Sigmoid colon (tissue), 7 donors: ENCODE measurements around the gene POLR2B. TPM values are rescaled to one million over a fixed set of nuclear protein-coding genes. Genes with fewer than 3 reads are reported as not detected.

Source experiments
- DNase-seq: peaks from one replicate; pipeline ENCODE4 v3.0.0-alpha.2; 2019
- H3K27ac ChIP-seq, 4 donors: fragments of 200-600 bp; sonication (generic); one replicate each; pipeline ENCODE4 v1.5.1; 2016 to 2019; ENCODE audit warnings: mild to moderate bottlenecking in 1 of 4
- H3K27me3 ChIP-seq, 3 donors: fragments of 200-600 bp; sonication (generic); one replicate each; pipeline ENCODE4 v1.5.1; 2019; ENCODE audit warnings: mild to moderate bottlenecking in 1 of 3
- H3K36me3 ChIP-seq, 4 donors: fragments of 200-600 bp; sonication (generic); one replicate each; pipeline ENCODE4 v1.5.1; 2016 to 2019
- H3K4me1 ChIP-seq, 4 donors: fragments of 200-600 bp; sonication (generic); one replicate each; pipeline ENCODE4 v1.5.1; 2017 to 2019
- H3K4me3 ChIP-seq, 4 donors: fragments of 200-600 bp; sonication (generic); one replicate each; pipeline ENCODE4 v1.5.1; 2017 to 2019; ENCODE audit warnings: mild to moderate bottlenecking in 2 of 4, moderate library complexity in 1 of 4
- H3K9me3 ChIP-seq, 4 donors: fragments of 200-600 bp in 3 of 4; sonication (generic) in 3 of 4; one replicate each; pipeline versions ENCODE4 v1.5.1 to v1.6.1; 2013 to 2019
- EP300 ChIP-seq, 4 donors: sonication (generic); formaldehyde crosslinking; IDR thresholded peaks; one replicate each; pipeline ENCODE4 v1.6.1; 2017; ENCODE audit warnings: antibody characterized with exemption in 4 of 4
- POLR2A ChIP-seq, 2 donors: fragments of 450-650 bp; IDR thresholded peaks; one replicate each; pipeline ENCODE4 v1.6.1; 2016; ENCODE audit warnings: antibody characterized with exemption in 2 of 2, mild to moderate bottlenecking in 2 of 2, moderate library complexity in 2 of 2
- POLR2AphosphoS5 ChIP-seq, 4 donors: sonication (generic); formaldehyde crosslinking; IDR thresholded peaks; one replicate each; pipeline ENCODE4 v1.6.1; 2017; ENCODE audit warnings: antibody characterized with exemption in 4 of 4
- WGBS, 2 donors: extraction: QIAGEN DNeasy Blood & Tissue Kit; methylation state at CpG; one replicate each; pipeline ENCODE4 v1.1.7; 2013; 5-methylcytosine and 5-hydroxymethylcytosine counted together
- intact Hi-C: fragments of 100-400 bp; cut with DNase I; formaldehyde crosslinking; loops from one replicate; pipeline ENCODE4 v1.15.1; 2023
- polyA plus RNA-seq, 3 donors: library from polyadenylated mRNA; stranded (reverse); fragments of 200-250 nt; gene quantifications; one replicate each; pipeline ENCODE4 v1.2.3, GENCODE V29; 2013
- total RNA-seq, 4 donors: library from RNA; depleted of rRNA; stranded (reverse); fragments of >200 nt; gene quantifications; one replicate each; pipeline ENCODE4 v1.1.0, GENCODE V29; 2016
- TF ChIP-seq, protein P1 (sequence below), 4 experiments: fragments of 450-650 bp in 3 of 4; fragments of 200-600 bp in 1 of 4; IDR thresholded peaks; one replicate each; pipeline ENCODE4 v1.5.1; 2016 to 2019; ENCODE audit warnings: antibody characterized with exemption in 4 of 4, mild to moderate bottlenecking in 3 of 4, moderate library complexity in 2 of 4
- donor health status: healthy with polysubstance abuse.
- donor health status: Bipolar disorder and iron deficiency.
- donor health status: healthy.

POLR2B gene
- total and polyA plus RNA-seq, 7 donors: 21.6 to 87.8 (median 57.6) TPM

- Histone ChIP-seq H3K4me1 (no peaks in the 10 kb centered on the region), H3K4me3 (no peak overlapping the region), H3K36me3 (peaks cover 0 to 27% (median 0%) of the 10 kb centered on the region in 4 donors), H3K27me3 (no peaks in the 10 kb centered on the region), H3K27ac (no peak overlapping the region), H3K9me3 (no peaks in the 10 kb centered on the region)
- TF ChIP-seq EP300 (IDR thresholded peaks at IDR 0.05) (no peak), POLR2A (IDR thresholded peaks at IDR 0.05) (no peak), POLR2AphosphoS5 (IDR thresholded peaks at IDR 0.05) (no peak)
- TF ChIP-seq, protein P1, sequence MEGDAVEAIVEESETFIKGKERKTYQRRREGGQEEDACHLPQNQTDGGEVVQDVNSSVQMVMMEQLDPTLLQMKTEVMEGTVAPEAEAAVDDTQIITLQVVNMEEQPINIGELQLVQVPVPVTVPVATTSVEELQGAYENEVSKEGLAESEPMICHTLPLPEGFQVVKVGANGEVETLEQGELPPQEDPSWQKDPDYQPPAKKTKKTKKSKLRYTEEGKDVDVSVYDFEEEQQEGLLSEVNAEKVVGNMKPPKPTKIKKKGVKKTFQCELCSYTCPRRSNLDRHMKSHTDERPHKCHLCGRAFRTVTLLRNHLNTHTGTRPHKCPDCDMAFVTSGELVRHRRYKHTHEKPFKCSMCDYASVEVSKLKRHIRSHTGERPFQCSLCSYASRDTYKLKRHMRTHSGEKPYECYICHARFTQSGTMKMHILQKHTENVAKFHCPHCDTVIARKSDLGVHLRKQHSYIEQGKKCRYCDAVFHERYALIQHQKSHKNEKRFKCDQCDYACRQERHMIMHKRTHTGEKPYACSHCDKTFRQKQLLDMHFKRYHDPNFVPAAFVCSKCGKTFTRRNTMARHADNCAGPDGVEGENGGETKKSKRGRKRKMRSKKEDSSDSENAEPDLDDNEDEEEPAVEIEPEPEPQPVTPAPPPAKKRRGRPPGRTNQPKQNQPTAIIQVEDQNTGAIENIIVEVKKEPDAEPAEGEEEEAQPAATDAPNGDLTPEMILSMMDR (IDR thresholded peaks at IDR 0.05): no peak
- intact Hi-C loops: no loop called here
- no peak for DNase-seq
These were observed 37.7 kb upstream of the POLR2B start for GRCh38 chr4:56940971-56941370.

DNA sequence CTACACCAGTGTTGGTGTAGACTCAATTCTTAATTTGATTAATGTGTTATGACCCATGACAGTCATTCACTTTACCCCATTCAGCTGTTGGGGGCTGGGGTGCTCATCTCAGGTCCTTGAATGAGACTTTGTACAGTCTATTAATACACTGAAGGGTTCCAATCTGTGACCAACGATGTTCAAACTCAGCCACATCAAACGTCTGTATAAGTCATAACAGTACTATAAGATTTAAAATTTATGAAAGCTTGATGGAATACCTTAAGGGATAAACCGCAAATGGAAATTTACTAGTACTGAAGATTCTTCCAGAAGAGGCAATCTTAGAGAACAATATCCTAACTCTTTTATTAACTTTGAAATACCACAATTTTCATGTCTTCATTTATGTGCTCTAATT is 37.3 kb upstream of the POLR2B start:
- H3K4me1 ChIP-seq: no peaks in the 10 kb centered on the region
- H3K9me3 ChIP-seq: no peaks in the 10 kb centered on the region
- H3K36me3 ChIP-seq: peaks cover 0 to 27% (median 0%) of the 10 kb centered on the region in 4 donors
- WGBS, 2 donors: 76 to 77% methylated on average over 3 of the region's 3 CpGs
- no peak overlapping the region for H3K4me3 ChIP-seq
- intact Hi-C loops: no loop called here
- no peaks in the 10 kb centered on the region for H3K27me3 ChIP-seq
- no peak for TF ChIP-seq POLR2A (IDR thresholded peaks at IDR 0.05)
- DNase-seq: no peak
- no peak overlapping the region for H3K27ac ChIP-seq

- intact Hi-C loops: no loop called here
- Histone ChIP-seq H3K36me3 (no peaks in the 10 kb centered on the region), H3K4me1 (peaks cover 0 to 12% (median 9%) of the 10 kb centered on the region in 4 donors), H3K4me3 (no peak overlapping the region), H3K27ac (no peak overlapping the region), H3K27me3 (no peaks in the 10 kb centered on the region), H3K9me3 (no peaks in the 10 kb centered on the region)
- no peak for DNase-seq
- WGBS, 2 donors: 90 to 92% methylated on average over 9 of the region's 9 CpGs
- TF ChIP-seq POLR2A (IDR thresholded peaks at IDR 0.05): no peak
- TF ChIP-seq POLR2AphosphoS5 (IDR thresholded peaks at IDR 0.05): no peak
- TF ChIP-seq EP300 (IDR thresholded peaks at IDR 0.05): no peak
- TF ChIP-seq, protein P1 (IDR thresholded peaks at IDR 0.05): no peak
These were observed 24.8 kb upstream of the POLR2B start for GRCh38 chr4:56953680-56954520.

GRCh38 chr4:56958111-56958517 is 20.6 kb upstream of the POLR2B start:
- DNase-seq: peak; percentile 96
- intact Hi-C loops: loop anchor here (1.0 to 5.0 kb wide), 2 partner anchors 19 to 51 kb away; partner anchors contain the start of genes NOA1 and REST
- H3K27me3 ChIP-seq: no peaks in the 10 kb centered on the region
- peak overlapping the region; percentile 10 to 56 (median 47) for H3K27ac ChIP-seq
- WGBS, 2 donors: 12 to 42% methylated on average over 7 of the region's 7 CpGs
- H3K4me3 ChIP-seq: no peak overlapping the region
- no peaks in the 10 kb centered on the region for H3K9me3 ChIP-seq
- peaks cover 0 to 14% (median 11%) of the 10 kb centered on the region in 4 donors for H3K4me1 ChIP-seq
- H3K36me3 ChIP-seq: peaks cover 0 to 24% (median 4%) of the 10 kb centered on the region in 4 donors
- TF ChIP-seq, protein P1 (IDR thresholded peaks at IDR 0.05): no peak
- TF ChIP-seq EP300 (IDR thresholded peaks at IDR 0.05) (no peak), POLR2AphosphoS5 (IDR thresholded peaks at IDR 0.05) (peak in 3 of 4 donors; percentile 20 to 74 (median 52)), POLR2A (IDR thresholded peaks at IDR 0.05) (no peak)

- Histone ChIP-seq H3K4me3 (no peak overlapping the region), H3K27ac (no peak overlapping the region), H3K9me3 (no peaks in the 10 kb centered on the region), H3K27me3 (no peaks in the 10 kb centered on the region), H3K36me3 (peaks cover 0 to 33% (median 8%) of the 10 kb centered on the region in 4 donors), H3K4me1 (peaks cover 0 to 14% (median 11%) of the 10 kb centered on the region in 4 donors)
- TF ChIP-seq, protein P1 (IDR thresholded peaks at IDR 0.05): no peak
- TF ChIP-seq EP300 (IDR thresholded peaks at IDR 0.05): no peak
- TF ChIP-seq POLR2AphosphoS5 (IDR thresholded peaks at IDR 0.05): no peak
- no peak for TF ChIP-seq POLR2A (IDR thresholded peaks at IDR 0.05)
- DNase-seq: no peak
- intact Hi-C loops: loop anchor here (5.0 kb wide), 1 partner anchor 52 kb away; the partner anchor contains the start of gene REST
- 10 to 56% methylated on average over 1 of the region's 1 CpG for WGBS, 2 donors
These were observed 19.6 kb upstream of the POLR2B start for GRCh38 chr4:56959100-56959499.
